Measurements from ENCODE around the gene DPP4.
A peak's percentile ranks its signal among the peaks of the same experiment; 100 is the strongest.

Gene DPP4

GRCh38 chr2:162085090-162085891, 11.3 kb upstream of the DPP4 start:
- Histone ChIP-seq H3K79me2 (ENCODE audit: control insufficient read depth, insufficient read depth, low read length, unreplicated experiment) (no peaks in the 10 kb centered on the region), H3K4me1 (ENCODE audit: control insufficient read depth, insufficient read depth, low read length, unreplicated experiment) (peaks cover 51% of the 10 kb centered on the region), H3K4me3 (ENCODE audit: low read depth, low read length) (no peak overlapping the region), H2AFZ (ENCODE audit: low read length, unreplicated experiment) (no peak overlapping the region), H3K27me3 (ENCODE audit: insufficient read depth, low read length) (no peaks in the 10 kb centered on the region), H3K36me3 (ENCODE audit: insufficient read depth, low read length) (no peaks in the 10 kb centered on the region), H3K27ac (ENCODE audit: low read depth, low read length) (peak overlapping the region; percentile 69)

GRCh38 chr2:162084536-162084935, 10.5 kb upstream of the DPP4 start:
- no peaks in the 10 kb centered on the region for H3K36me3 ChIP-seq (ENCODE audit: insufficient read depth, low read length)
- no peaks in the 10 kb centered on the region for H3K79me2 ChIP-seq (ENCODE audit: control insufficient read depth, insufficient read depth, low read length, unreplicated experiment)
- peaks cover 43% of the 10 kb centered on the region for H3K4me1 ChIP-seq (ENCODE audit: control insufficient read depth, insufficient read depth, low read length, unreplicated experiment)
- peak overlapping the region; percentile 69 for H3K27ac ChIP-seq (ENCODE audit: low read depth, low read length)
- H3K27me3 ChIP-seq (ENCODE audit: insufficient read depth, low read length) = no peaks in the 10 kb centered on the region
- H3K4me3 ChIP-seq (ENCODE audit: low read depth, low read length) = no peak overlapping the region
- no peak overlapping the region for H2AFZ ChIP-seq (ENCODE audit: low read length, unreplicated experiment)

GRCh38 chr2:162082681-162083080, 8.7 kb upstream of the DPP4 start:
- H3K36me3 ChIP-seq (ENCODE audit: insufficient read depth, low read length) = no peaks in the 10 kb centered on the region

GRCh38 chr2:162082036-162082435, 8.0 kb upstream of the DPP4 start:
- Histone ChIP-seq H3K4me3 (ENCODE audit: low read depth, low read length) (no peak overlapping the region), H3K27ac (ENCODE audit: low read depth, low read length) (no peak overlapping the region), H2AFZ (ENCODE audit: low read length, unreplicated experiment) (no peak overlapping the region)

More at GRCh38 chr2:162082681-162083080, 8.7 kb upstream of the DPP4 start:
- Histone ChIP-seq H3K27me3 (ENCODE audit: insufficient read depth, low read length) (no peaks in the 10 kb centered on the region), H3K27ac (ENCODE audit: low read depth, low read length) (no peak overlapping the region), H3K79me2 (ENCODE audit: control insufficient read depth, insufficient read depth, low read length, unreplicated experiment) (no peaks in the 10 kb centered on the region), H3K4me1 (ENCODE audit: control insufficient read depth, insufficient read depth, low read length, unreplicated experiment) (peaks cover 38% of the 10 kb centered on the region), H3K4me3 (ENCODE audit: low read depth, low read length) (no peak overlapping the region), H2AFZ (ENCODE audit: low read length, unreplicated experiment) (no peak overlapping the region)

GRCh38 chr2:162079514-162079913, 5.5 kb upstream of the DPP4 start:
- Histone ChIP-seq H3K4me1 (ENCODE audit: control insufficient read depth, insufficient read depth, low read length, unreplicated experiment) (peaks cover 24% of the 10 kb centered on the region), H3K4me3 (ENCODE audit: low read depth, low read length) (no peak overlapping the region), H3K36me3 (ENCODE audit: insufficient read depth, low read length) (no peaks in the 10 kb centered on the region), H3K27ac (ENCODE audit: low read depth, low read length) (no peak overlapping the region), H3K27me3 (ENCODE audit: insufficient read depth, low read length) (no peaks in the 10 kb centered on the region), H3K79me2 (ENCODE audit: control insufficient read depth, insufficient read depth, low read length, unreplicated experiment) (no peaks in the 10 kb centered on the region), H2AFZ (ENCODE audit: low read length, unreplicated experiment) (no peak overlapping the region)

More at GRCh38 chr2:162082036-162082435, 8.0 kb upstream of the DPP4 start:
- Histone ChIP-seq H3K27me3 (ENCODE audit: insufficient read depth, low read length) (no peaks in the 10 kb centered on the region), H3K36me3 (ENCODE audit: insufficient read depth, low read length) (no peaks in the 10 kb centered on the region), H3K4me1 (ENCODE audit: control insufficient read depth, insufficient read depth, low read length, unreplicated experiment) (peaks cover 33% of the 10 kb centered on the region), H3K79me2 (ENCODE audit: control insufficient read depth, insufficient read depth, low read length, unreplicated experiment) (no peaks in the 10 kb centered on the region)

- H3K27me3 ChIP-seq (ENCODE audit: insufficient read depth, low read length) = no peaks in the 10 kb centered on the region
- H3K27ac ChIP-seq (ENCODE audit: low read depth, low read length) = peak overlapping the region; percentile 77
Measured at GRCh38 chr2:162075689-162076132, 1.7 kb upstream of the DPP4 start.

GRCh38 chr2:162074928-162075688, 1.1 kb upstream of the DPP4 start:
- Histone ChIP-seq H3K27ac (ENCODE audit: low read depth, low read length) (peak overlapping the region; percentile 77), H3K79me2 (ENCODE audit: control insufficient read depth, insufficient read depth, low read length, unreplicated experiment) (peaks cover 13% of the 10 kb centered on the region), H3K4me1 (ENCODE audit: control insufficient read depth, insufficient read depth, low read length, unreplicated experiment) (peaks cover 41% of the 10 kb centered on the region), H3K27me3 (ENCODE audit: insufficient read depth, low read length) (no peaks in the 10 kb centered on the region), H3K36me3 (ENCODE audit: insufficient read depth, low read length) (no peaks in the 10 kb centered on the region), H2AFZ (ENCODE audit: low read length, unreplicated experiment) (no peak overlapping the region), H3K4me3 (ENCODE audit: low read depth, low read length) (peak overlapping the region; percentile 76)

More at GRCh38 chr2:162075689-162076132, 1.7 kb upstream of the DPP4 start:
- Histone ChIP-seq H3K36me3 (ENCODE audit: insufficient read depth, low read length) (no peaks in the 10 kb centered on the region), H3K4me1 (ENCODE audit: control insufficient read depth, insufficient read depth, low read length, unreplicated experiment) (peaks cover 35% of the 10 kb centered on the region), H2AFZ (ENCODE audit: low read length, unreplicated experiment) (no peak overlapping the region), H3K4me3 (ENCODE audit: low read depth, low read length) (peak overlapping the region; percentile 18; the same call in 1 of the 2 replicates), H3K79me2 (ENCODE audit: control insufficient read depth, insufficient read depth, low read length, unreplicated experiment) (peaks cover 10% of the 10 kb centered on the region)

DNA sequence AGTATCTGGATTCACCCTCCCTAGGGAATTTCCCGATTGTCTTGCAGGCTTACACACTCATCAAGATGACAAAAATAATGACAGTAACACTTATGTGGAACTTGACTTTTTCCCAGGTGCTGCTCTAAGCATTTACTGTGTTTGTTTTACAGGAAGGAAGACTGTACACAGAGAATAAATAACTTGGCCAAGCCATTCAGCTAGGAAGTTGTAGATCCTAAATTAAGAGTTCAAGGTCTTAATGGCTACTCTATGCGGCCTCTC, 549 bp upstream of the DPP4 start:
- H3K36me3 ChIP-seq (ENCODE audit: insufficient read depth, low read length) = no peaks in the 10 kb centered on the region
- peak overlapping the region; percentile 77 for H3K27ac ChIP-seq (ENCODE audit: low read depth, low read length)
- H3K4me1 ChIP-seq (ENCODE audit: control insufficient read depth, insufficient read depth, low read length, unreplicated experiment) = peaks cover 45% of the 10 kb centered on the region
- H2AFZ ChIP-seq (ENCODE audit: low read length, unreplicated experiment) = peak overlapping the region; percentile 97
- peaks cover 13% of the 10 kb centered on the region for H3K79me2 ChIP-seq (ENCODE audit: control insufficient read depth, insufficient read depth, low read length, unreplicated experiment)
- H3K4me3 ChIP-seq (ENCODE audit: low read depth, low read length) = peak overlapping the region; percentile 76
- H3K27me3 ChIP-seq (ENCODE audit: insufficient read depth, low read length) = no peaks in the 10 kb centered on the region

- Histone ChIP-seq H2AFZ (ENCODE audit: low read length, unreplicated experiment) (peak overlapping the region; percentile 97), H3K27me3 (ENCODE audit: insufficient read depth, low read length) (no peaks in the 10 kb centered on the region), H3K4me1 (ENCODE audit: control insufficient read depth, insufficient read depth, low read length, unreplicated experiment) (peaks cover 51% of the 10 kb centered on the region), H3K4me3 (ENCODE audit: low read depth, low read length) (peak overlapping the region; percentile 76), H3K36me3 (ENCODE audit: insufficient read depth, low read length) (no peaks in the 10 kb centered on the region), H3K27ac (ENCODE audit: low read depth, low read length) (peak overlapping the region; percentile 57), H3K79me2 (ENCODE audit: control insufficient read depth, insufficient read depth, low read length, unreplicated experiment) (peaks cover 16% of the 10 kb centered on the region)
Measured at GRCh38 chr2:162072976-162073887, 783 bp downstream of the DPP4 start.

- Histone ChIP-seq H3K4me3 (ENCODE audit: low read depth, low read length) (peak overlapping the region; percentile 76), H3K27ac (ENCODE audit: low read depth, low read length) (peak overlapping the region; percentile 57), H3K27me3 (ENCODE audit: insufficient read depth, low read length) (no peaks in the 10 kb centered on the region), H3K4me1 (ENCODE audit: control insufficient read depth, insufficient read depth, low read length, unreplicated experiment) (peaks cover 51% of the 10 kb centered on the region), H2AFZ (ENCODE audit: low read length, unreplicated experiment) (no peak overlapping the region), H3K79me2 (ENCODE audit: control insufficient read depth, insufficient read depth, low read length, unreplicated experiment) (peaks cover 19% of the 10 kb centered on the region), H3K36me3 (ENCODE audit: insufficient read depth, low read length) (no peaks in the 10 kb centered on the region)
Measured at GRCh38 chr2:162072181-162072702, 1.8 kb downstream of the DPP4 start.
